Natural killer cell (primary cell): Measurements from ENCODE around the gene SLC22A23. TPM values are rescaled to one million over a fixed set of nuclear protein-coding genes. Genes with fewer than 3 reads are reported as not detected.

ENCODE experiments used
- ATAC-seq, 3 donors: fragments of 150-1000 bp in 2 of 3; fragments of 200-7000 bp in 1 of 3; cut with Tn5 transposase; 1 replicate in 1 of 3; 2 replicates in 2 of 3; pipeline ENCODE4 v1.10.0; 2021; ENCODE audit warnings: mild to moderate bottlenecking in 2 of 3, moderate library complexity in 2 of 3
- DNase-seq, 2 donors: peaks; one replicate each; pipeline versions ENCODE4 v3.0.0 to v3.0.0-alpha.2; 2013 to 2021; ENCODE audit warnings: mixed read lengths in 1 of 2
- H3K27ac ChIP-seq: one replicate; pipeline ENCODE4 v1.5.1; 2013; ENCODE audit warnings: mild to moderate bottlenecking, low read length
- H3K27me3 ChIP-seq: one replicate; pipeline ENCODE4 v1.6.1; 2013; ENCODE audit warnings: low read length; ENCODE audit not compliant: control insufficient read depth, insufficient read depth
- H3K36me3 ChIP-seq: one replicate; pipeline ENCODE4 v1.6.1; 2013; ENCODE audit warnings: low read length; ENCODE audit not compliant: control insufficient read depth, insufficient read depth
- H3K4me1 ChIP-seq: one replicate; pipeline ENCODE4 v1.6.1; 2013; ENCODE audit warnings: low read length; ENCODE audit not compliant: control insufficient read depth, insufficient read depth
- H3K4me3 ChIP-seq: one replicate; pipeline ENCODE4 v1.5.1; 2013; ENCODE audit warnings: low read length
- H3K9me3 ChIP-seq: one replicate; pipeline ENCODE4 v1.6.1; 2013; ENCODE audit warnings: low read length; ENCODE audit not compliant: control insufficient read depth, insufficient read depth
- H3K27ac Mint-ChIP-seq, 2 donors: one replicate each; pipeline ENCODE4 v1.8.0; 2022; ENCODE audit warnings: mild to moderate bottlenecking in 2 of 2, mixed read lengths in 2 of 2, moderate library complexity in 1 of 2
- H3K27me3 Mint-ChIP-seq, 2 donors: one replicate each; pipeline ENCODE4 v1.8.0; 2022; ENCODE audit warnings: low read depth in 2 of 2, mixed read lengths in 2 of 2
- H3K36me3 Mint-ChIP-seq: one replicate; pipeline ENCODE4 v1.8.0; 2022; ENCODE audit warnings: mixed read lengths
- H3K4me1 Mint-ChIP-seq, 2 donors: one replicate each; pipeline ENCODE4 v1.8.0; 2022; ENCODE audit warnings: mixed read lengths in 2 of 2
- H3K4me3 Mint-ChIP-seq: one replicate; pipeline ENCODE4 v1.8.0; 2022; ENCODE audit warnings: mild to moderate bottlenecking, moderate library complexity, mixed read lengths
- H3K9me3 Mint-ChIP-seq, 2 donors: one replicate each; pipeline ENCODE4 v1.8.0; 2022; ENCODE audit warnings: mixed read lengths in 2 of 2
- WGBS: methylation state at CpG from one replicate; pipeline ENCODE4 v1.1.7; 2013; ENCODE audit warnings: missing lambda C conversion rate; ENCODE audit not compliant: insufficient coverage; 5-methylcytosine and 5-hydroxymethylcytosine counted together
- intact Hi-C: fragments of 100-400 bp; cut with micrococcal nuclease; formaldehyde crosslinking; loops from one replicate; pipeline ENCODE4 v1.14.2; 2022
- total RNA-seq, 4 donors: library from RNA; stranded (reverse); fragments of 120-200 nt in 1 of 4; gene quantifications; one replicate each; pipeline versions ENCODE4 v1.2.3 to v1.2.4, GENCODE V29; 2013 to 2022
- TF ChIP-seq, protein P1 (sequence below): fragments of 200-600 bp; IDR thresholded peaks from one replicate; pipeline ENCODE4 v1.8.0; 2022; ENCODE audit warnings: antibody characterized with exemption

SLC22A23 gene
- total RNA-seq, 3 donors from 2014 or later (not counting 1 experiment from before 2014, with no cell fraction given), result 0.24 to 0.79 (median 0.38) TPM

GRCh38 chr6:3323696-3324261, 133.1 kb downstream of the SLC22A23 start:
- intact Hi-C loops, result no loop called here
- Histone ChIP-seq H3K27ac (no peak overlapping the region), H3K4me3 (no peak overlapping the region), H3K27me3 (no peaks in the 10 kb centered on the region), H3K4me1 (peaks cover 5% of the 10 kb centered on the region), H3K9me3 (no peaks in the 10 kb centered on the region), H3K36me3 (no peaks in the 10 kb centered on the region)
- TF ChIP-seq, protein P1, sequence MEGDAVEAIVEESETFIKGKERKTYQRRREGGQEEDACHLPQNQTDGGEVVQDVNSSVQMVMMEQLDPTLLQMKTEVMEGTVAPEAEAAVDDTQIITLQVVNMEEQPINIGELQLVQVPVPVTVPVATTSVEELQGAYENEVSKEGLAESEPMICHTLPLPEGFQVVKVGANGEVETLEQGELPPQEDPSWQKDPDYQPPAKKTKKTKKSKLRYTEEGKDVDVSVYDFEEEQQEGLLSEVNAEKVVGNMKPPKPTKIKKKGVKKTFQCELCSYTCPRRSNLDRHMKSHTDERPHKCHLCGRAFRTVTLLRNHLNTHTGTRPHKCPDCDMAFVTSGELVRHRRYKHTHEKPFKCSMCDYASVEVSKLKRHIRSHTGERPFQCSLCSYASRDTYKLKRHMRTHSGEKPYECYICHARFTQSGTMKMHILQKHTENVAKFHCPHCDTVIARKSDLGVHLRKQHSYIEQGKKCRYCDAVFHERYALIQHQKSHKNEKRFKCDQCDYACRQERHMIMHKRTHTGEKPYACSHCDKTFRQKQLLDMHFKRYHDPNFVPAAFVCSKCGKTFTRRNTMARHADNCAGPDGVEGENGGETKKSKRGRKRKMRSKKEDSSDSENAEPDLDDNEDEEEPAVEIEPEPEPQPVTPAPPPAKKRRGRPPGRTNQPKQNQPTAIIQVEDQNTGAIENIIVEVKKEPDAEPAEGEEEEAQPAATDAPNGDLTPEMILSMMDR, result no peak
- Mint-ChIP-seq H3K27ac (no peak overlapping the region), H3K4me3 (no peak overlapping the region), H3K36me3 (no peaks in the 10 kb centered on the region), H3K27me3 (peaks cover 21 to 24% of the 10 kb centered on the region in 2 donors), H3K9me3 (no peaks in the 10 kb centered on the region), H3K4me1 (peaks cover 5 to 7% of the 10 kb centered on the region in 2 donors)
- WGBS, result 90% methylated on average over 21 of the region's 21 CpGs
- no peak for ATAC-seq
- DNase-seq, result no peak

DNA sequence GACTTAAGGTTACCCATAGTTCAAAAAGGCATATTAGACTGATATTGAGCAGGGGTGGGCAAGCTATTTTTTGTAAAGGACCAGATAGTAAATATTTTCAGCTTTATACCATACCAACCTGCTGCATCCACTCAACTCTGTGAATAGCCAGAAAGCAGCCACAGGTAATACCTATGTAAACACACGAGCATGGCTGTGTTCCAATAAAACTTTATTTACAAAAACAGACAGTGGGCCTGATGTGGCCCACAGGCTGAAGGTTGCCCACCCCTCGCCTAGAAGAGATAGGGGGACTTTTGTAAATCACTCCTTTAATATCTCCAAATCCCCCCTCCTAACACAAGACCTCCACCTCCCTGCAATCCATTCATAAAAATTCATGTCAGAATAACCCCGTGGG, 133.7 kb downstream of the SLC22A23 start:
- Mint-ChIP-seq H3K9me3 (no peaks in the 10 kb centered on the region), H3K27me3 (peaks cover 28 to 30% of the 10 kb centered on the region in 2 donors), H3K36me3 (no peaks in the 10 kb centered on the region), H3K4me1 (peaks cover 11 to 13% of the 10 kb centered on the region in 2 donors), H3K27ac (no peak overlapping the region), H3K4me3 (no peak overlapping the region)
- Histone ChIP-seq H3K36me3 (no peaks in the 10 kb centered on the region), H3K27me3 (no peaks in the 10 kb centered on the region), H3K9me3 (no peaks in the 10 kb centered on the region), H3K27ac (no peak overlapping the region), H3K4me1 (peaks cover 12% of the 10 kb centered on the region), H3K4me3 (no peak overlapping the region)
- no peak for ATAC-seq
- intact Hi-C loops, result no loop called here
- DNase-seq, result no peak
- 100% methylated on average over 1 of the region's 3 CpGs for WGBS
- TF ChIP-seq, protein P1, result no peak

- Mint-ChIP-seq H3K4me3 (no peak overlapping the region), H3K27ac (no peak overlapping the region), H3K27me3 (peaks cover 35 to 37% of the 10 kb centered on the region in 2 donors), H3K4me1 (peaks cover 18 to 20% of the 10 kb centered on the region in 2 donors), H3K9me3 (no peaks in the 10 kb centered on the region), H3K36me3 (no peaks in the 10 kb centered on the region)
- no peak for DNase-seq
- no peak for ATAC-seq
- Histone ChIP-seq H3K27ac (no peak overlapping the region), H3K9me3 (no peaks in the 10 kb centered on the region), H3K4me1 (peaks cover 17% of the 10 kb centered on the region), H3K36me3 (no peaks in the 10 kb centered on the region), H3K27me3 (no peaks in the 10 kb centered on the region), H3K4me3 (no peak overlapping the region)
- TF ChIP-seq, protein P1, result no peak
- WGBS, result 92% methylated on average over 14 of the region's 14 CpGs
- intact Hi-C loops, result no loop called here
These were observed 134.4 kb downstream of the SLC22A23 start for GRCh38 chr6:3322366-3322890.

- Histone ChIP-seq H3K27ac (no peak overlapping the region), H3K4me3 (no peak overlapping the region), H3K27me3 (peaks cover 3% of the 10 kb centered on the region), H3K36me3 (no peaks in the 10 kb centered on the region), H3K9me3 (no peaks in the 10 kb centered on the region), H3K4me1 (peaks cover 17% of the 10 kb centered on the region)
- Mint-ChIP-seq H3K36me3 (no peaks in the 10 kb centered on the region), H3K4me1 (peaks cover 23% of the 10 kb centered on the region in 2 donors), H3K27me3 (peaks cover 40 to 41% of the 10 kb centered on the region in 2 donors), H3K4me3 (no peak overlapping the region), H3K27ac (no peak overlapping the region), H3K9me3 (no peaks in the 10 kb centered on the region)
- TF ChIP-seq, protein P1, result no peak
- 90% methylated on average over 8 of the region's 8 CpGs for WGBS
- intact Hi-C loops, result no loop called here
- DNase-seq (no peak), ATAC-seq (no peak)
These were observed 135.0 kb downstream of the SLC22A23 start for GRCh38 chr6:3321875-3322274.
